IPS DF 6.9 (cell line): ENCODE results near the gene RNF32.

Experiments
- DNase-seq: peaks from one replicate; pipeline ENCODE4 v3.0.0-alpha.2; 2013; ENCODE audit warnings: low read depth, low spot score
- H3K27ac ChIP-seq: one replicate; pipeline ENCODE4 v1.5.1; 2013; ENCODE audit warnings: low read length, control low read depth
- H3K27me3 ChIP-seq: 2 replicates; pipeline ENCODE4 v1.6.1; 2013; ENCODE audit warnings: mild to moderate bottlenecking, low read length; ENCODE audit not compliant: control insufficient read depth, insufficient read depth
- H3K36me3 ChIP-seq: 2 replicates; pipeline ENCODE4 v1.6.1; 2013; ENCODE audit warnings: low read length; ENCODE audit not compliant: control insufficient read depth, insufficient read depth
- H3K4me1 ChIP-seq: 2 replicates; pipeline ENCODE4 v1.6.1; 2013; ENCODE audit warnings: low read length; ENCODE audit not compliant: control insufficient read depth, insufficient read depth
- H3K4me3 ChIP-seq: 2 replicates; pipeline ENCODE4 v1.5.1; 2013; ENCODE audit warnings: mild to moderate bottlenecking, low read length
- H3K9me3 ChIP-seq: 2 replicates; pipeline ENCODE4 v1.6.1; 2013; ENCODE audit warnings: low read length, inconsistent platforms; ENCODE audit not compliant: control insufficient read depth, insufficient read depth
- WGBS: extraction: QIAGEN DNeasy Blood & Tissue Kit; methylation state at CpG from one replicate; pipeline ENCODE4 v1.1.7; 2013; ENCODE audit warnings: mixed read lengths, missing lambda C conversion rate; ENCODE audit not compliant: insufficient read length, insufficient coverage; 5-methylcytosine and 5-hydroxymethylcytosine counted together

RNF32 gene

DNA sequence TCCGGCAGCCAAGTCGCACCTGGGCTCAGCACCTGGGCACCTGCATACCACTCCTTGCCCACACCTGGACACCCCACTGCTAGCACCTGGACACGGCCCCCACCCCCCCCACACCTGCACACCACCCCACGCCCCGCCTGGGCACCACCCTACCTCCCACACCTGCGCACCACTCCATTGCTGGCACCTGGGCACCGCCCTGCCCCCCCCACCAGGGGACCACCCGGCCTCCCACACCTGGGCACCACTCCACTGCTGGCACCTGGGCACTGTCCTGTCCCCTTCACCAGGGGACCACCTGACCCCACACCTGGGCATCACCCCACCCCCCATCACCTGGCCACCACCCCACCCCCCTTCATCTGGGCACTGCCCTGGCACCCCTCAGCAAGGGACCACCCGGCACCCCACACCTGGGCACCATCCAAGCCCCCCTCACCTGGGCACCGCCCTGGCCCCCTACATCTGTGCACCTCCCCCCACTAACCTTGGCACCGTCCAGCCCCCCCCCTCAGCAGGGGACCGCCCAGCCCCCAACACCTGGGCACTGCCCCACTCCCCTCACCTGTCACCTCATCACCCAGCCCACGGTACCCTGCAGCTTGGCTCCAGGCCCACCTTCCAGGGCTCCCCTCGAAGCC, 33.8 kb upstream of the RNF32 start:
- Histone ChIP-seq H3K27ac (no peak overlapping the region), H3K36me3 (no peaks in the 10 kb centered on the region), H3K27me3 (no peaks in the 10 kb centered on the region), H3K9me3 (no peaks in the 10 kb centered on the region), H3K4me1 (no peaks in the 10 kb centered on the region), H3K4me3 (no peak overlapping the region)
- no CpG with 5 or more reads among the region's 14 CpGs for WGBS
- DNase-seq: no peak

DNA sequence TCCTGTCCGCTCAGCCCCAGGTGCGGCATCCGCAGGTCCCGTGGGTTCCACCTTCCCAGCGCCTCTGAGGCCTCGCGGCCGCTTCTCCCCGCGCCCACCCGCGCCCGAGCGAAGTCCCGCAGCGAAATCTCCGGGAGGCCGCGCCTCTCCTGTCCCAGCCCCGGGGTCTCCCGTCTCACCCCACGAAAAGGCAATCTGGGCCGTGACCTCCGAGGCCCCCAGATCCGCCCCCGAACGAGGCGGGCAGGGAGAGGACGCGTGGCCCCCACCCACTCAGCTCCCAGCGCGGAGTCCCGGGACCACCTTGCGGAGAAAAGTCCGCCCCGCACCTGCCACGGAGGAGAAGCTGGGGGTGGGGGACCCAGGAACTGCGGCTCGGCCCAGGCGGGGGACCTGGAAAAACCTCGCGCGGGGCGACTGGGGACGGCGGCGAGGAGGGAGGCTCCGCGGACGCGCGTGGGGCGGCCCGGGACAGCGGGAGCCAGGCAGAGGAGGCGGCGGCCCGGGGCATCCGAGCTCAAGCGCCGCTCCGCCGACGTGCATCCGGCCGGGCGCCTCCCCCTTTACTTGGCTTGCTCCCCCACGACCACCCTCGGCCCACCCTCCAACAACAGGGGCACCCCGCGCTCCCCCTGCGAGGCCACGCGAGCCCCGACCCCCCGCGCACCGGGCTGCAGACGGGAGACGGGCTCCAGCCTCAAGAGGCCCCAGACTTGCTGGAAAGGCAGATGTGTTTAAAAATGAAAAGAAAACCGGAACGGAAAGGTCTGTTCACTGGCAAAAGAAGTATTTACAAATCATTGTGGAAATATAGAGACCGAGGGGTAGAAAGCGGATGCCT, 33.0 kb upstream of the RNF32 start:
- no peaks in the 10 kb centered on the region for H3K36me3 ChIP-seq
- WGBS: no CpG with 5 or more reads among the region's 84 CpGs
- H3K4me3 ChIP-seq: no peak overlapping the region
- H3K4me1 ChIP-seq: no peaks in the 10 kb centered on the region
- no peak overlapping the region for H3K27ac ChIP-seq
- no peaks in the 10 kb centered on the region for H3K9me3 ChIP-seq
- no peak for DNase-seq
- no peaks in the 10 kb centered on the region for H3K27me3 ChIP-seq

DNA sequence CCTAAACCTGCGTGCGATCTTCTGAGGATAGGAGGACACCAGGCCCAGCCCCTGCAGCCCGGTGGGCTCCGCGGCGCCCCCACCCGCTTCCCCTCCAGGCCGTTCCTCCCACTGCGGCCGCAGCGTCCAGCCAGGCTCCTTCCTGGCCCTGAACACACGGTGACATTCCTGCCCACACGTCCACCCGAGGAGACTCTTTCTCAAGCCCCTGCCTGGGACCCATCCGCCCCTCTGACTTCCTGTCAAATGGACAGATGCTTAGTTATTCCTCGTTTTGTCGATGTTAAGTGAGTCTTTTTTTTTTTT, 32.4 kb upstream of the RNF32 start:
- no CpG with 5 or more reads among the region's 17 CpGs for WGBS
- Histone ChIP-seq H3K27me3 (no peaks in the 10 kb centered on the region; the same call in 1 of the 2 replicates), H3K4me3 (no peak overlapping the region)

DNA sequence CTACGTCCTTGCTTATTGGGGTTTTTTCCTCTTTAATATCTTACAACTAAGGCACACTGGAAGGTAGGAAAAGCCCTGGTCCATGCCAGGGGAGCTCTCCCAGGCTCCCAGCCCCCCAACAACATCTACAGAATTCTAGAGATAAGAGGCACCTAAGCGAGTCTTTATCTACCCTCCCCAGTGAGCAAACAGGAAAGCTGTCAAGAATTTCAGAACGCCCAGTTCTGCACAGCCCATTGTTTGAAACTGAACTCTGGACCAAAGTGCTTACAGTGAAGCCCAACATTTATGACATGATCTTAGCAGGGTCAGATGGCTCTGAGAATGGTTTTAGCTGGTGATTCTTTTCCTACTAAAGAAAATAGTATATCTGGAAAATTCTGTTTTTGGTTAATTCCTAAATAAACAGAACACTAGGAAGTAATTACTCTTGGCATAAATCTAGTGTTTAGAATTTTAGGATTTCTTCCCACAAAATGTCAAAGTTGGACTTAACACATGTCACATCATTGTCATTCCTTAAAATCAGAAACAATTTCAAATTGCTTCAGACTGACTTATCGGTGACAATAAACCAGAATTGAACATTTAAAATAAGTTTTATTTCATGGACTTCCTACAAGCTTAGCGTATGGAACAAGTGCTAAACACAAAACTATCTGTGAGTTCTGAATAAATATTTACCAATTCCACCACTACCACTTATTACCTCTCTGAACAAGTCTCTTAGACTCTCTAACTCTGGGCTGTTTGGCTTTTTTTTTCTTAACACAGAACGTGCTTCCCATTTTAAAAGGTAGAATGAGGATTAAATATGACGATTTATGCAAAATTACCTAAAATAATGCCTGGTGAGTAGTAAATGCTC, 31.3 kb upstream of the RNF32 start:
- no CpG with 5 or more reads among the region's 7 CpGs for WGBS
- no peaks in the 10 kb centered on the region for H3K4me1 ChIP-seq
- DNase-seq: no peak

More for the DNA sequence above, 32.4 kb upstream of the RNF32 start:
- Histone ChIP-seq H3K27ac (no peak overlapping the region), H3K9me3 (no peaks in the 10 kb centered on the region), H3K36me3 (no peaks in the 10 kb centered on the region), H3K4me1 (no peaks in the 10 kb centered on the region)
- DNase-seq: no peak

DNA sequence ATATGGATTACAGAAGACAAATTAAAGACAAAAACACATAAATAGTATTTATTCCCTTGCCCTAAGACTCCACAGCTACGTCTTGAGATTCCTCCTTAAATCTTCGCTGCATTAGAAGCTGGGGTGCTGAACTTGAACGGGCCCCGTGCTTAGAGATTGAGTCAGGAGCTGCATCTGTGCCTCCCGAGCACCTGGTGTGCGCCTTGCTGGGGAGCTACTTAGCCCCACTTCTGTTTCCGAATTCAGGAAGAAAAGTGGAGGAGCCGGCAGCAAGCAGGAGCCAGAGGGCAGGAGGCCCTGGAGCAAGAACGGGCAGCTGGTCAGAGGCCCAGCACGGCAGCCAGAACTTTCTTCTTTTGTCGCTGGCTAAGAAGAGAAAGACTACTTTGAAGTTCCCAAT, 30.4 kb upstream of the RNF32 start:
- no peak overlapping the region for H3K27ac ChIP-seq

More for the DNA sequence above, 31.3 kb upstream of the RNF32 start:
- H3K36me3 ChIP-seq: no peaks in the 10 kb centered on the region
- H3K9me3 ChIP-seq: no peaks in the 10 kb centered on the region
- H3K4me3 ChIP-seq: no peak overlapping the region
- H3K27ac ChIP-seq: no peak overlapping the region
- no peaks in the 10 kb centered on the region; the same call in 1 of the 2 replicates for H3K27me3 ChIP-seq

DNA sequence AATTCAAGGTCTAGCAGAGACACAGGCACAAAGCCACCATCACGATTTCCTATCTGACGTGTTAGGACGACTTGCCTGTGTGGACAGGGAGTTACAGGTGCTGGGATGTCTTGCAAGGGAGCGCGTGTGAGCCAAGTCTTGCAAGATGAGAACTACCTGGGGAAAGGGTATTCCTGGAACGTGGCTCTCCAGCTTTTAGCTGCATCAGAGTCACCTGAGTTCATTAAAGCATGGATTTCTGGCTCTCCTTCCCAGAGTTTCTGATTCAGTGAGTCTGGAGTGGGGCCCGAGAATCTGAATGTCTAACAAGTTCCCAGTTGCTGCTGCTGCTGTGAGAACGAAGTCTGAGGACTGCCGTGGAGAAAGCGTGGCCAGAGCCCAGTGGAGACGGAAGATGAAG, 30.0 kb upstream of the RNF32 start:
- no CpG with 5 or more reads among the region's 11 CpGs for WGBS
- Histone ChIP-seq H3K4me3 (no peak overlapping the region), H3K27me3 (no peaks in the 10 kb centered on the region; the same call in 1 of the 2 replicates), H3K4me1 (no peaks in the 10 kb centered on the region), H3K9me3 (no peaks in the 10 kb centered on the region), H3K36me3 (no peaks in the 10 kb centered on the region), H3K27ac (no peak overlapping the region)
- DNase-seq: no peak

More for the DNA sequence above, 30.4 kb upstream of the RNF32 start:
- no CpG with 5 or more reads among the region's 11 CpGs for WGBS
- Histone ChIP-seq H3K9me3 (no peaks in the 10 kb centered on the region), H3K27me3 (no peaks in the 10 kb centered on the region; the same call in 1 of the 2 replicates), H3K36me3 (no peaks in the 10 kb centered on the region), H3K4me3 (no peak overlapping the region), H3K4me1 (no peaks in the 10 kb centered on the region)
- no peak for DNase-seq

DNA sequence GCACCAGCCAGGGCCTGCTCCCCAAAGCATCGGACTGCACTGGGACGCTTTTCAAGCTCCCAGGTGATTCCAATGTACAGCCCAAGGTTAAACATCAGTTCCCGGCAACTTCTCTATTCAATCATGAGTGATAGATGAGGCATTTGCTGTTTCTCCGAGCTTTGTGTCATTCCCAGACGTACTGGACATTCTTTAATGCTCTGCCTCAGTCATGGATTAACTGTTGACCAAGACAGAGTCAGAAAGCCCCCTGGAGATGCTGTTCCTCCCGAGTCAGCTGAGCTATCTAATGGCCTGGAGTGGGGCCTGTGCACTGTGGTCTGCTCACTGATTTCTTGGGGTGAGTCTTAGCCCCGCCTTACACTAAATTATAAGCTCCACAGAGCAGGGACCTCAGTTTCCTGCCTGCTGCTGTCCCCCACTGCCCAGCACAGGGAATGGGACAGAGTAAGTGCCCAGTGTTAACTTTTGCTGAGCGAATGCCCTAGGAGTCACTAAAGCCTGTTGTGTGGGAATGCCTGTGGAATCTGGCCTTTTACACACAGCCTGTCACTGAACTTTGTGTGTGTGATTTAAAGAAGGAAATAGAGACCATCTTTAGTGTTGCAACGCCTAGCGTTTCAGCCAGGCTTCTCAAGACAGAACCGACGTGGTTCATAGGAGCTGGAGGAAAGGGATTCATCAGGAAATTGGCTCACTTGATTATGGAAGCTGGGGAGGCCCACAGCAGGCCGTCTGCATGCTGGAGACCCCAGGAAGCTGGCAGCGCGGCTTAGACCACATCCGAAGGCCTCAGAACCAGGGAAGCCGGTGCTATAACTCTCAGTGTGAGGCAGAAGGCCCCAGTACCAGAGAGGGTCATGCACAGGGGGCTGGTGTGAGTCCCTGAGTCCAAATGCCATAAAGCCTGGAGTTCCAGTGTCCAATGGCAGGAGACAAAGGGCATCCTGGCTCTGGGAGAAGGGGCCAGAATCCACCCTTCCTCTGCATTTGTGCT, 29.3 kb upstream of the RNF32 start:
- no peak for DNase-seq
- WGBS: no CpG with 5 or more reads among the region's 17 CpGs
- Histone ChIP-seq H3K27me3 (no peaks in the 10 kb centered on the region; the same call in 1 of the 2 replicates), H3K27ac (no peak overlapping the region), H3K9me3 (no peaks in the 10 kb centered on the region), H3K36me3 (no peaks in the 10 kb centered on the region), H3K4me3 (no peak overlapping the region), H3K4me1 (no peaks in the 10 kb centered on the region)

DNA sequence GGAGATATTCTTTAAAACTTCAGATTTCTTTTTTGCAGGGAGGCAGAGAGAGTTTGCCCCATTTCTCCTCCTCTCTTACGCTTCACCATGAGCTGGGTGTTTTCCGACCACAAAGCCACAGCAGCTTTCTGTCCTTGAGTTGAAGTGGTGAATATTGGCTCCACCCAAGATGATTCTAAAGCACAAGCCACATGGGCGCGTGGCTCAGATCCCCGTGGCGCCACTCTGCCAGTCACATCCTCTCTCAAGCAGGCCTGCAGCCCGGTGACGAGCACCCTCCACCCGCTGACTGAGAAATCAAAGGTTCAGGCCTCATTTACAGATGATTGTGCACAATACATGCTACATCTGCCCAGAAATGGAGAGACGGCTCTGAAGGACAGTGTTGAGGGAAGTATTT, 27.6 kb upstream of the RNF32 start:
- no CpG with 5 or more reads among the region's 10 CpGs for WGBS
- Histone ChIP-seq H3K4me1 (no peaks in the 10 kb centered on the region), H3K36me3 (no peaks in the 10 kb centered on the region), H3K27ac (no peak overlapping the region), H3K9me3 (no peaks in the 10 kb centered on the region), H3K27me3 (no peaks in the 10 kb centered on the region; the same call in 1 of the 2 replicates), H3K4me3 (no peak overlapping the region)
- DNase-seq: no peak

DNA sequence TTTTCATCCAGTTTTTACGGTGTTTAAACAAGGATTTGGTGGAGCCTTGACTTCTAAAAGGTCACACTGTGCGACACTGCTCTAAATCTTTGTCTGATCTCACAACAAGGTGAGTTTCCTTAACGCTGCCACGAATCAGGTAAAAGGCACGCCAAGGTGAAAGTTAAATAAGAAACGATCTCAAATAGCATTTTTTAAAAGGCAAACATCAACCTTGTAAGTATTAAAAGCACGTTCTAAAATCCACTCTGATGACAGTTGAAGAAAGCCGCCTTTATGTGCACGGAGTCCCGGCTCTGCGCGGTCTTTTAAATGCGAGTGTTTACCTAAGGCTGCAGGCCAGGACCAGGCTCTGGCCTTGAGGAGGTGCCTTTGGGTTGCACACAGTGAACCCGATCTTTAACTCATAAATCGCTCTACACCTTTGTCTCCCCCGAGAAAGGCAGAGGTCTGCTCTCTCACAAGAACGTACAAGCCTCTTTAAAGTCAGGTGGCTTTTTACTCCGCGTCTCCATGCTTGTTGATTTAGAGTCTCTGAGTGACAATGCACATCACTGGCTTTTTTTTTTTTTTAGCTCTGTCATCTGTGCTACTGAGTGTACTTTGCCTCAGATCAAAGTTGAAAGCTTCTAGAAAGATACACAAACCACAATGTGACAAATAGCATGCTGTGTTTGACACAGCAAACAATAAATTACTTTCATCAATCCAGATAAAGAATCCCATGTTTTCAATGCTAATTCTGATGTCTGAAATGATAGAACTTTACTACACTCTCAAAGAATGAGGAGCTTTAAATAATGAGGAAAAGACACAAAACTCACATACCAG, 25.9 kb upstream of the RNF32 start:
- no peaks in the 10 kb centered on the region for H3K36me3 ChIP-seq
- H3K4me3 ChIP-seq: no peak overlapping the region
- no peaks in the 10 kb centered on the region for H3K9me3 ChIP-seq
- H3K27me3 ChIP-seq: no peaks in the 10 kb centered on the region; the same call in 1 of the 2 replicates
- no CpG with 5 or more reads among the region's 19 CpGs for WGBS
- H3K4me1 ChIP-seq: peaks cover 5% of the 10 kb centered on the region
- no peak overlapping the region for H3K27ac ChIP-seq
- no peak for DNase-seq
